IMR-90 (cell line): ENCODE data around the gene SLC29A3. TPM values are rescaled to one million over a fixed set of nuclear protein-coding genes. Genes with fewer than 3 reads are reported as not detected.

Experiments
- SMC3 ChIP-seq: fragments of 150-350 bp; IDR thresholded peaks from 2 replicates; pipeline ENCODE4 v1.6.1; 2016; ENCODE audit warnings: low read depth, mild to moderate bottlenecking, antibody characterized with exemption, low read length, moderate library complexity
- polyA plus RNA-seq, 3 experiments: library from polyadenylated mRNA; depleted of rRNA; stranded (reverse); fragments of >200 nt; gene quantifications; 2 replicates each; pipeline ENCODE4 v1.2.3, GENCODE V29; 2012; ENCODE audit warnings: low replicate concordance in 1 of 3
- total RNA-seq: library from RNA; depleted of rRNA; stranded (reverse); fragments of >200 nt; gene quantifications from 2 replicates; pipeline ENCODE4 v1.2.3, GENCODE V29; 2012; rRNA removed
- TF ChIP-seq, protein P1 (sequence below): fragments of 150-350 bp; IDR thresholded peaks from 2 replicates; pipeline ENCODE4 v1.6.1; 2017; ENCODE audit warnings: mild to moderate bottlenecking, antibody characterized with exemption, low read length, low read depth

The SLC29A3 gene
- total and polyA plus RNA-seq, 2 of the 4 experiments (the other 2 are of a cell fraction): 0.72 to 3.0 TPM

DNA sequence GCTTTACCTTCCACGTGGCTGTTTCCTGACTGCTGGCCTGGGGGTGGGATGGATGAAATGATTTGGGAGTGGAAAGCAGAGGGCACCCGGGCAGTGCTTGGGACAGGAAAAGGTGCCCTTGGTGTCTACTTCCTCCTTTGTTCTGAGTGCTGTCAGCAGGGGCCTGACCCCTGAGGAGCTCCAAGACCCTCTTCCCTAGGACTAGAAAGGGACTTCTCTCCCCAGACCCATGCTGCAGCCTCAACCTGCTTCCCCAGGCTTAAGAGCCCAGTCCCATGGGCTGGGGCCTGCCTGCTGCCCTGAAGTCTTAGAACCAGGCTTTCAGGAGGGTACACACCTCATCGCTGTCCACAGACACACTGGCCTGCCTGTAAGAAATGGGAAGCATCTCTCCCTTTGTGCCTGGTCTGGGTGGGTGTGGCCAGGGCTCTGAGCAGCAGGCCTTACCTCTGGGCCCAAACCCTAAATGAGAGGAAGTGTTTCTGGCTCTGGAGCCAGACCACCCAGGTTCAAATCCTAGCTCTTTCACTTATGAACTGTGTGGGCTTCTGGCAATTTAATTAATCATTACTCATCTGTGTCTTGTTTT lies 90.6 kb downstream of the SLC29A3 start (continued):
- TF ChIP-seq SMC3: no peak
- TF ChIP-seq, protein P1, sequence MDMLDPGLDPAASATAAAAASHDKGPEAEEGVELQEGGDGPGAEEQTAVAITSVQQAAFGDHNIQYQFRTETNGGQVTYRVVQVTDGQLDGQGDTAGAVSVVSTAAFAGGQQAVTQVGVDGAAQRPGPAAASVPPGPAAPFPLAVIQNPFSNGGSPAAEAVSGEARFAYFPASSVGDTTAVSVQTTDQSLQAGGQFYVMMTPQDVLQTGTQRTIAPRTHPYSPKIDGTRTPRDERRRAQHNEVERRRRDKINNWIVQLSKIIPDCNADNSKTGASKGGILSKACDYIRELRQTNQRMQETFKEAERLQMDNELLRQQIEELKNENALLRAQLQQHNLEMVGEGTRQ: no peak

Other genes starting within 250 kb of the SLC29A3 start
- 1.4 and 1.6 TPM in 2 replicates for gene UNC5B, start 106.7 kb upstream of the SLC29A3 start, total RNA-seq
- gene UNC5B, start 106.7 kb upstream of the SLC29A3 start, polyA plus RNA-seq (2012; rRNA removed): 4.2 and 4.4 TPM in 2 replicates
- under 0.01 TPM in 2 replicates for gene CDH23, start 77.7 kb downstream of the SLC29A3 start, total RNA-seq
- gene CDH23, start 77.7 kb downstream of the SLC29A3 start, polyA plus RNA-seq (2012; rRNA removed): 0.03 TPM in 1 of 2 replicates, not detected in the other